Measurements from ENCODE around the gene MT2A.

The MT2A gene

GRCh38 chr16:56645311-56645710 lies 36.9 kb downstream of the MT2A start:
- no peak for DNase-seq (ENCODE audit: low read depth)
- no peak overlapping the region for H3K4me3 ChIP-seq (ENCODE audit: low read depth, low read length)
- TF ChIP-seq CTCF (conservative IDR thresholded peaks at IDR 0.05; ENCODE audit: low read depth, low read length), result no peak

GRCh38 chr16:56645838-56646237 lies 37.5 kb downstream of the MT2A start:
- H3K4me3 ChIP-seq (ENCODE audit: low read depth, low read length), result no peak overlapping the region
- DNase-seq (ENCODE audit: low read depth), result no peak
- TF ChIP-seq CTCF (conservative IDR thresholded peaks at IDR 0.05; ENCODE audit: low read depth, low read length), result no peak

GRCh38 chr16:56647641-56648431 lies 39.5 kb downstream of the MT2A start:
- no peak overlapping the region for H3K4me3 ChIP-seq (ENCODE audit: low read depth, low read length)
- DNase-seq (ENCODE audit: low read depth), result no peak
- TF ChIP-seq CTCF (conservative IDR thresholded peaks at IDR 0.05; ENCODE audit: low read depth, low read length), result no peak

- no peak for DNase-seq (ENCODE audit: low read depth)
- no peak overlapping the region for H3K4me3 ChIP-seq (ENCODE audit: low read depth, low read length)
- TF ChIP-seq CTCF (conservative IDR thresholded peaks at IDR 0.05; ENCODE audit: low read depth, low read length), result no peak
These were observed 40.9 kb downstream of the MT2A start for GRCh38 chr16:56649271-56649670.

GRCh38 chr16:56649820-56650219 lies 41.4 kb downstream of the MT2A start:
- TF ChIP-seq CTCF (conservative IDR thresholded peaks at IDR 0.05; ENCODE audit: low read depth, low read length), result no peak
- H3K4me3 ChIP-seq (ENCODE audit: low read depth, low read length), result no peak overlapping the region
- DNase-seq (ENCODE audit: low read depth), result no peak

- DNase-seq (ENCODE audit: low read depth), result no peak
- no peak within 1 kb of the TSS for H3K4me3 ChIP-seq (ENCODE audit: low read depth, low read length)
- TF ChIP-seq CTCF (conservative IDR thresholded peaks at IDR 0.05; ENCODE audit: low read depth, low read length), result no peak
These were observed 43.2 kb downstream of the MT2A start, which contains the start of gene MT1B for GRCh38 chr16:56651586-56651985. Gene MT1B, plus strand, starts transcription at chr16:56651886. Its CDS starts 68 bp downstream, at chr16:56651954.

- no peak for TF ChIP-seq CTCF (conservative IDR thresholded peaks at IDR 0.05; ENCODE audit: low read depth, low read length)
- no peak for DNase-seq (ENCODE audit: low read depth)
- H3K4me3 ChIP-seq (ENCODE audit: low read depth, low read length), result no peak overlapping the region
These were observed 44.2 kb downstream of the MT2A start for GRCh38 chr16:56652600-56652999.

Measured in choroid plexus epithelial cell (primary cell).